Heart left ventricle (tissue), 13 donors: ENCODE data around the gene RBMS3.

Experiments
- POLR2A ChIP-seq, 2 donors: fragments of 450-650 bp; IDR thresholded peaks; one replicate each; pipeline ENCODE4 v1.6.1; 2017; ENCODE audit warnings: antibody characterized with exemption in 2 of 2, mild to moderate bottlenecking in 2 of 2, moderate library complexity in 2 of 2
- TF ChIP-seq, protein P1 (sequence below), 12 donors: fragments of 200-600 bp; sonication (generic) in 4 of 12; IDR thresholded peaks; one replicate each; pipeline versions ENCODE4 v1.5.0 to v1.8.0; 2018 to 2022; ENCODE audit warnings: antibody characterized with exemption in 12 of 12, mild to moderate bottlenecking in 5 of 12
- donor health status: ischemic (EF 13 %, LVEDD 7.1; RV severe dilation, severe dysfunction).
- donor health status: DM: no; HTN: yes; CAD: no.
- donor health status: DM: no; HTN: no; CAD: no.
- donor health status: ischemic (EF 25% LVEDD 6.9; RV normal size, moderate dysfunction).
- donor health status: ischemic (EF 25% LVEDD 5.7; RV mildly dilated, moderate dysfunction).
- donor health status: ischemic (EF 35%, LVEDD 5.7; RV mildly dilated, moderate dysfunction).
- donor health status: nonischemic (EF 11% LVEDD 7.7; RV severe dilation, severe dysfunction).
- donor health status: DM: yes; HTN: yes; CAD: no.
- donor health status: PGD.
- donor health status: ischemic (EF 29% LVEDD 5.4; RV normal size, mild dysfunction).
- donor health status: nonischemic (EF 23%, LVEDD 6.1; RV moderate dilation, normal function).

GRCh38 chr3:29312395-29312794 lies 31.5 kb downstream of the RBMS3 start:
- TF ChIP-seq, protein P1, sequence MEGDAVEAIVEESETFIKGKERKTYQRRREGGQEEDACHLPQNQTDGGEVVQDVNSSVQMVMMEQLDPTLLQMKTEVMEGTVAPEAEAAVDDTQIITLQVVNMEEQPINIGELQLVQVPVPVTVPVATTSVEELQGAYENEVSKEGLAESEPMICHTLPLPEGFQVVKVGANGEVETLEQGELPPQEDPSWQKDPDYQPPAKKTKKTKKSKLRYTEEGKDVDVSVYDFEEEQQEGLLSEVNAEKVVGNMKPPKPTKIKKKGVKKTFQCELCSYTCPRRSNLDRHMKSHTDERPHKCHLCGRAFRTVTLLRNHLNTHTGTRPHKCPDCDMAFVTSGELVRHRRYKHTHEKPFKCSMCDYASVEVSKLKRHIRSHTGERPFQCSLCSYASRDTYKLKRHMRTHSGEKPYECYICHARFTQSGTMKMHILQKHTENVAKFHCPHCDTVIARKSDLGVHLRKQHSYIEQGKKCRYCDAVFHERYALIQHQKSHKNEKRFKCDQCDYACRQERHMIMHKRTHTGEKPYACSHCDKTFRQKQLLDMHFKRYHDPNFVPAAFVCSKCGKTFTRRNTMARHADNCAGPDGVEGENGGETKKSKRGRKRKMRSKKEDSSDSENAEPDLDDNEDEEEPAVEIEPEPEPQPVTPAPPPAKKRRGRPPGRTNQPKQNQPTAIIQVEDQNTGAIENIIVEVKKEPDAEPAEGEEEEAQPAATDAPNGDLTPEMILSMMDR (IDR thresholded peaks at IDR 0.05), result no peak
- TF ChIP-seq POLR2A (IDR thresholded peaks at IDR 0.05), result no peak
